Naive thymus-derived CD8-positive, alpha-beta T cell (primary cell): Measurements from ENCODE around the gene SH3BP4. TPM values are rescaled to one million over a fixed set of nuclear protein-coding genes. Genes with fewer than 3 reads are reported as not detected.

Experiments
- ATAC-seq, 2 donors: fragments of 150-1000 bp; cut with Tn5 transposase in 1 of 2; sonication (Bioruptor Pico), chemical (Tn5 transposase) in 1 of 2; 1 replicate in 1 of 2; 2 replicates in 1 of 2; pipeline ENCODE4 v1.10.0; 2021; ENCODE audit warnings: mild to moderate bottlenecking in 2 of 2, moderate library complexity in 2 of 2
- POLR2A ChIA-PET: fragments of 350-600 bp; sonication (Branson Sonifier 250); formaldehyde crosslinking; loops from one replicate; lab custom pipeline; 2021; ENCODE audit warnings: antibody characterized with exemption; lab: Charles Lee
- DNase-seq, 10 donors: peaks; one replicate each; pipeline versions ENCODE4 v3.0.0 to v3.0.0-alpha.2; 2020 to 2022
- H3K27ac Mint-ChIP-seq, 10 donors: one replicate each; pipeline ENCODE4 v1.8.0; 2020 to 2022; ENCODE audit warnings: mild to moderate bottlenecking in 10 of 10, mixed read lengths in 10 of 10, moderate library complexity in 4 of 10, inconsistent platforms in 1 of 10
- H3K27me3 Mint-ChIP-seq, 5 donors: one replicate each; pipeline ENCODE4 v1.8.0; 2021 to 2022; ENCODE audit warnings: mixed read lengths in 5 of 5
- H3K36me3 Mint-ChIP-seq, 3 donors: one replicate each; pipeline ENCODE4 v1.8.0; 2020 to 2022; ENCODE audit warnings: mixed read lengths in 3 of 3, mild to moderate bottlenecking in 2 of 3, inconsistent platforms in 1 of 3
- H3K4me1 Mint-ChIP-seq, 4 donors: one replicate each; pipeline ENCODE4 v1.8.0; 2021 to 2022; ENCODE audit warnings: mixed read lengths in 4 of 4
- H3K4me3 Mint-ChIP-seq, 10 donors: one replicate each; pipeline ENCODE4 v1.8.0; 2020 to 2022; ENCODE audit warnings: mild to moderate bottlenecking in 10 of 10, mixed read lengths in 10 of 10, moderate library complexity in 6 of 10, inconsistent platforms in 1 of 10
- H3K9me3 Mint-ChIP-seq, 9 donors: one replicate each; pipeline ENCODE4 v1.8.0; 2020 to 2022; ENCODE audit warnings: mixed read lengths in 9 of 9, mild to moderate bottlenecking in 3 of 9, inconsistent platforms in 1 of 9, moderate library complexity in 1 of 9
- polyA plus RNA-seq, 3 donors: library from polyadenylated mRNA; unstranded; fragments of 300-500 nt; fragmentation: Illumina TruSeq; gene quantifications; one replicate each; pipeline ENCODE4 v1.2.3, GENCODE V29; 2021
- total RNA-seq, 8 experiments: library from RNA in 2 of 8; stranded (reverse) in 2 of 8; gene quantifications; one replicate each; pipeline ENCODE4 v1.2.3 and lab custom pipeline; 2021 to 2026

Gene SH3BP4
- total and polyA plus RNA-seq, 5 experiments from 2014 or later = 0.19 to 0.29 TPM; not detected in 3

GRCh38 chr2:234961784-234962183, 10.0 kb downstream of the SH3BP4 start:
- DNase-seq (no peak), ATAC-seq (no peak)
- Mint-ChIP-seq H3K9me3 (no peaks in the 10 kb centered on the region), H3K4me3 (no peak overlapping the region), H3K4me1 (no peaks in the 10 kb centered on the region), H3K36me3 (no peaks in the 10 kb centered on the region), H3K27ac (no peak overlapping the region), H3K27me3 (peaks cover 0 to 24% (median 9%) of the 10 kb centered on the region in 5 donors)
- POLR2A ChIA-PET = no interaction called here

- Mint-ChIP-seq H3K9me3 (no peaks in the 10 kb centered on the region), H3K4me3 (no peak overlapping the region), H3K4me1 (peaks cover 0 to 4% (median 0%) of the 10 kb centered on the region in 4 donors), H3K36me3 (no peaks in the 10 kb centered on the region), H3K27me3 (peaks cover 2 to 10% (median 9%) of the 10 kb centered on the region in 5 donors), H3K27ac (no peak overlapping the region)
- DNase-seq (no peak), ATAC-seq (no peak)
- POLR2A ChIA-PET = no interaction called here
Observed at GRCh38 chr2:234963773-234964615, 12.2 kb downstream of the SH3BP4 start.

GRCh38 chr2:234964631-234965461, 13.0 kb downstream of the SH3BP4 start:
- no peak overlapping the region for H3K27ac Mint-ChIP-seq
- ATAC-seq = no peak
- DNase-seq = no peak
- POLR2A ChIA-PET = interaction anchor here (0.6 kb wide), 1 partner anchor 268 kb away, joined by 3 read pairs; no protein-coding TSS in a partner anchor
- H3K9me3 Mint-ChIP-seq = no peaks in the 10 kb centered on the region
- peaks cover 4 to 19% (median 11%) of the 10 kb centered on the region in 5 donors for H3K27me3 Mint-ChIP-seq
- peaks cover 0 to 9% (median under 1%) of the 10 kb centered on the region in 4 donors for H3K4me1 Mint-ChIP-seq
- H3K4me3 Mint-ChIP-seq = no peak overlapping the region
- H3K36me3 Mint-ChIP-seq = no peaks in the 10 kb centered on the region

GRCh38 chr2:234966340-234966739, 14.5 kb downstream of the SH3BP4 start:
- no peaks in the 10 kb centered on the region for H3K9me3 Mint-ChIP-seq
- POLR2A ChIA-PET = no interaction called here

GRCh38 chr2:234967201-234967869, 15.5 kb downstream of the SH3BP4 start:
- H3K27me3 Mint-ChIP-seq = peaks cover 5 to 25% (median 17%) of the 10 kb centered on the region in 5 donors
- peaks cover 0 to 11% (median under 1%) of the 10 kb centered on the region in 4 donors for H3K4me1 Mint-ChIP-seq
- no peak overlapping the region for H3K27ac Mint-ChIP-seq
- H3K9me3 Mint-ChIP-seq = no peaks in the 10 kb centered on the region
- ATAC-seq (no peak), DNase-seq (no peak)
- no peak overlapping the region for H3K4me3 Mint-ChIP-seq
- no peaks in the 10 kb centered on the region for H3K36me3 Mint-ChIP-seq
- POLR2A ChIA-PET = no interaction called here

More at GRCh38 chr2:234966340-234966739, 14.5 kb downstream of the SH3BP4 start:
- ATAC-seq = no peak
- peaks cover 5 to 25% (median 17%) of the 10 kb centered on the region in 5 donors for H3K27me3 Mint-ChIP-seq
- no peak for DNase-seq
- peaks cover 0 to 11% (median under 1%) of the 10 kb centered on the region in 4 donors for H3K4me1 Mint-ChIP-seq
- no peak overlapping the region for H3K4me3 Mint-ChIP-seq
- no peak overlapping the region for H3K27ac Mint-ChIP-seq
- no peaks in the 10 kb centered on the region for H3K36me3 Mint-ChIP-seq

- Mint-ChIP-seq H3K36me3 (no peaks in the 10 kb centered on the region), H3K27me3 (peaks cover 6 to 26% (median 18%) of the 10 kb centered on the region in 5 donors), H3K4me1 (peaks cover 0 to 11% (median under 1%) of the 10 kb centered on the region in 4 donors), H3K9me3 (no peaks in the 10 kb centered on the region), H3K4me3 (no peak overlapping the region), H3K27ac (no peak overlapping the region)
- no peak for ATAC-seq
- POLR2A ChIA-PET = no interaction called here
- DNase-seq = no peak
Observed at GRCh38 chr2:234967870-234968208, 16.0 kb downstream of the SH3BP4 start.

GRCh38 chr2:234968631-234969305, 17.0 kb downstream of the SH3BP4 start:
- Mint-ChIP-seq H3K9me3 (no peaks in the 10 kb centered on the region), H3K4me1 (peaks cover 0 to 11% (median under 1%) of the 10 kb centered on the region in 4 donors), H3K4me3 (no peak overlapping the region), H3K27ac (no peak overlapping the region), H3K27me3 (peaks cover 9 to 35% (median 22%) of the 10 kb centered on the region in 5 donors), H3K36me3 (no peaks in the 10 kb centered on the region)
- POLR2A ChIA-PET = no interaction called here
- ATAC-seq (no peak), DNase-seq (no peak)

- peaks cover 9 to 36% (median 23%) of the 10 kb centered on the region in 5 donors for H3K27me3 Mint-ChIP-seq
- POLR2A ChIA-PET = no interaction called here
- no peak for DNase-seq
- ATAC-seq = no peak
- no peak overlapping the region for H3K27ac Mint-ChIP-seq
- no peaks in the 10 kb centered on the region for H3K9me3 Mint-ChIP-seq
- no peaks in the 10 kb centered on the region for H3K36me3 Mint-ChIP-seq
- peaks cover 0 to 11% (median under 1%) of the 10 kb centered on the region in 4 donors for H3K4me1 Mint-ChIP-seq
- no peak overlapping the region for H3K4me3 Mint-ChIP-seq
Observed at GRCh38 chr2:234969306-234970098, 17.7 kb downstream of the SH3BP4 start.

- H3K9me3 Mint-ChIP-seq = no peaks in the 10 kb centered on the region
- peaks cover 11 to 41% (median 25%) of the 10 kb centered on the region in 5 donors for H3K27me3 Mint-ChIP-seq
- no peak overlapping the region for H3K27ac Mint-ChIP-seq
- no peak for DNase-seq
- POLR2A ChIA-PET = no interaction called here
- H3K4me1 Mint-ChIP-seq = peaks cover 0 to 11% (median 3%) of the 10 kb centered on the region in 4 donors
- no peak overlapping the region for H3K4me3 Mint-ChIP-seq
- H3K36me3 Mint-ChIP-seq = no peaks in the 10 kb centered on the region
- ATAC-seq = no peak
Observed at GRCh38 chr2:234970099-234970440, 18.3 kb downstream of the SH3BP4 start.

- POLR2A ChIA-PET = no interaction called here
- peaks cover 0 to 11% (median 3%) of the 10 kb centered on the region in 4 donors for H3K4me1 Mint-ChIP-seq
- no peak for DNase-seq
- no peak overlapping the region for H3K27ac Mint-ChIP-seq
- no peak for ATAC-seq
- H3K4me3 Mint-ChIP-seq = no peak overlapping the region
- H3K9me3 Mint-ChIP-seq = no peaks in the 10 kb centered on the region
- no peaks in the 10 kb centered on the region for H3K36me3 Mint-ChIP-seq
- H3K27me3 Mint-ChIP-seq = peaks cover 11 to 37% (median 27%) of the 10 kb centered on the region in 5 donors
Observed at GRCh38 chr2:234970477-234970882, 18.7 kb downstream of the SH3BP4 start.

GRCh38 chr2:234971496-234971895, 19.7 kb downstream of the SH3BP4 start:
- POLR2A ChIA-PET = no interaction called here
- peaks cover 11 to 33% (median 24%) of the 10 kb centered on the region in 5 donors for H3K27me3 Mint-ChIP-seq
- no peak overlapping the region for H3K27ac Mint-ChIP-seq
- DNase-seq (no peak), ATAC-seq (no peak)
- no peaks in the 10 kb centered on the region for H3K36me3 Mint-ChIP-seq
- H3K9me3 Mint-ChIP-seq = no peaks in the 10 kb centered on the region
- peaks cover 0 to 11% (median 3%) of the 10 kb centered on the region in 4 donors for H3K4me1 Mint-ChIP-seq
- no peak overlapping the region for H3K4me3 Mint-ChIP-seq
